ENCODE measurements around the gene RASGRF1.
"Not testable (repeated sequence)": the region's sequence is repeated elsewhere in the genome, so short reads cannot be mapped to it uniquely, and the experiment has no call there.

Gene RASGRF1
- 0 to 0.07 reads per million in 2 donors for total RNA-seq

GRCh38 chr15:79090487-79091203 is at the start of gene RASGRF1:
Gene RASGRF1, minus strand, starts transcription at chr15:79090780. Its CDS starts 282 bp downstream, at chr15:79090498.
- DNase-seq = peak in 1 of 5 experiments; percentile 19

- no peak for DNase-seq
Measured at GRCh38 chr15:79136434-79137046, 46.0 kb upstream of the RASGRF1 start.

- DNase-seq = no peak
Measured at GRCh38 chr15:79133309-79133708, 42.7 kb upstream of the RASGRF1 start.

- no peak for DNase-seq
Measured at GRCh38 chr15:79132770-79133169, 42.2 kb upstream of the RASGRF1 start.

- no peak for DNase-seq
Measured at GRCh38 chr15:79132361-79132760, 41.8 kb upstream of the RASGRF1 start.

GRCh38 chr15:79130535-79131130 is 40.1 kb upstream of the RASGRF1 start:
- DNase-seq = no peak

- DNase-seq = no peak
Measured at GRCh38 chr15:79129235-79129634, 38.7 kb upstream of the RASGRF1 start.

GRCh38 chr15:79128556-79128955 is 38.0 kb upstream of the RASGRF1 start:
- DNase-seq = no peak

GRCh38 chr15:79124388-79124787 is 33.8 kb upstream of the RASGRF1 start:
- no peak for DNase-seq

GRCh38 chr15:79122991-79123390 is 32.4 kb upstream of the RASGRF1 start:
- no peak for DNase-seq

- no peak for DNase-seq
Measured at GRCh38 chr15:79122391-79122790, 31.8 kb upstream of the RASGRF1 start.

GRCh38 chr15:79121571-79121970 is 31.0 kb upstream of the RASGRF1 start:
- no peak for DNase-seq

- DNase-seq = no peak
Measured at GRCh38 chr15:79117442-79118204, 27.0 kb upstream of the RASGRF1 start.

GRCh38 chr15:79116771-79117170 is 26.2 kb upstream of the RASGRF1 start:
- no peak for DNase-seq

- DNase-seq = no peak
Measured at GRCh38 chr15:79115986-79116665, 25.5 kb upstream of the RASGRF1 start.

- no peak for DNase-seq
Measured at GRCh38 chr15:79113831-79114230, 23.3 kb upstream of the RASGRF1 start.

- not testable (repeated sequence) for DNase-seq
Measured at GRCh38 chr15:79111404-79111803, 20.8 kb upstream of the RASGRF1 start.

GRCh38 chr15:79105141-79105540 is 14.6 kb upstream of the RASGRF1 start:
- no peak for DNase-seq

- DNase-seq = no peak
Measured at GRCh38 chr15:79102595-79102994, 12.0 kb upstream of the RASGRF1 start.

GRCh38 chr15:79101866-79102581 is 11.4 kb upstream of the RASGRF1 start:
- DNase-seq = no peak

- DNase-seq = no peak
Measured at GRCh38 chr15:79099692-79100091, 9.1 kb upstream of the RASGRF1 start.

GRCh38 chr15:79094611-79095021 is 4.0 kb upstream of the RASGRF1 start:
- DNase-seq = no peak

Data from T-helper 2 cell (primary cell).